ENCODE results near the gene ITFG2. TPM values are rescaled to one million over a fixed set of nuclear protein-coding genes. Genes with fewer than 3 reads are reported as not detected.
A peak's percentile ranks its signal among the peaks of the same experiment; 100 is the strongest.

ITFG2 gene
- total RNA-seq, 1 experiment from 2014 or later, result 41.6 TPM

DNA sequence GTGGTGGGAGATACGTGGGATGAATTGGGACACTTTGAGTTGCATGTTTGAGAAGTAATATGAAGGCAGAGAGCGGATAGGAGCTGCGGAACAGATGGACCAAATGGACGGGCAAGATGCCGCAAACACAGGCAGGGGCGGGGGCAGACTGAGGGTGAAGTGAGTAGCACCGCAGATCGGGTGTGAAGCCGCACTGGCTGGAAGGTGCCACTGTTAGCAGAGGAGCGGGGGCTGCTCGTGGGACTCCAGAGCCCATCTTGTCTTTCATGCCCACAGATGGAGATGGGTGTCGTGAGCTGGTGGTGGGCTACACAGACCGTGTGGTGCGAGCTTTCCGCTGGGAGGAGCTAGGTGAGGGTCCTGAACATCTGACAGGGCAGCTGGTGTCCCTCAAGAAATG lies 7.3 kb downstream of the ITFG2 start:
- no peaks in the 10 kb centered on the region for H3K79me2 ChIP-seq (ENCODE audit: insufficient read depth, low read length)
- Mint-ChIP-seq H3K4me3 (peak overlapping the region; percentile 10 to 15; a peak in 2 of 5 replicates), H3K4me1 (peaks cover 19 to 27% of the 10 kb centered on the region in 2 experiments), H3K9me3 (no peaks in the 10 kb centered on the region; a peak in 1 of 5 replicates), H3K36me3 (ENCODE audit: insufficient read depth in 1 of 3, low read depth in 3 of 3) (peaks cover 51 to 76% (median 75%) of the 10 kb centered on the region in 3 experiments), H3K27ac (peak overlapping the region; percentile 21 to 95 (median 77); a peak in 5 of 7 replicates), H3K27me3 (ENCODE audit: low read depth) (no peaks in the 10 kb centered on the region)
- no peak overlapping the region for H3K23ac ChIP-seq (ENCODE audit: insufficient read length, low read depth, low read length)
- H3K9ac ChIP-seq (ENCODE audit: extremely low read depth, insufficient read length, low read length), result no peak overlapping the region
- no peak overlapping the region for H2BK20ac ChIP-seq (ENCODE audit: low read depth, low read length, poor library complexity, severe bottlenecking)
- H3K4me2 ChIP-seq (ENCODE audit: insufficient read depth, insufficient read length, low read length), result no peak overlapping the region
- no peak overlapping the region for H3K27ac ChIP-seq (ENCODE audit: insufficient read length, low read depth, low read length)
- H2BK15ac ChIP-seq (ENCODE audit: low read depth, low read length), result no peak overlapping the region
- H2BK12ac ChIP-seq (ENCODE audit: insufficient read length, low read depth, low read length), result no peak overlapping the region
- H3K4ac ChIP-seq (ENCODE audit: low read depth, low read length), result no peak overlapping the region
- TF ChIP-seq, protein P1, sequence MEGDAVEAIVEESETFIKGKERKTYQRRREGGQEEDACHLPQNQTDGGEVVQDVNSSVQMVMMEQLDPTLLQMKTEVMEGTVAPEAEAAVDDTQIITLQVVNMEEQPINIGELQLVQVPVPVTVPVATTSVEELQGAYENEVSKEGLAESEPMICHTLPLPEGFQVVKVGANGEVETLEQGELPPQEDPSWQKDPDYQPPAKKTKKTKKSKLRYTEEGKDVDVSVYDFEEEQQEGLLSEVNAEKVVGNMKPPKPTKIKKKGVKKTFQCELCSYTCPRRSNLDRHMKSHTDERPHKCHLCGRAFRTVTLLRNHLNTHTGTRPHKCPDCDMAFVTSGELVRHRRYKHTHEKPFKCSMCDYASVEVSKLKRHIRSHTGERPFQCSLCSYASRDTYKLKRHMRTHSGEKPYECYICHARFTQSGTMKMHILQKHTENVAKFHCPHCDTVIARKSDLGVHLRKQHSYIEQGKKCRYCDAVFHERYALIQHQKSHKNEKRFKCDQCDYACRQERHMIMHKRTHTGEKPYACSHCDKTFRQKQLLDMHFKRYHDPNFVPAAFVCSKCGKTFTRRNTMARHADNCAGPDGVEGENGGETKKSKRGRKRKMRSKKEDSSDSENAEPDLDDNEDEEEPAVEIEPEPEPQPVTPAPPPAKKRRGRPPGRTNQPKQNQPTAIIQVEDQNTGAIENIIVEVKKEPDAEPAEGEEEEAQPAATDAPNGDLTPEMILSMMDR (conservative IDR thresholded peaks at IDR 0.05), result no peak
- H4K91ac ChIP-seq (ENCODE audit: insufficient read length, low read depth, low read length), result no peak overlapping the region
- no peaks in the 10 kb centered on the region for H4K20me1 ChIP-seq (ENCODE audit: control insufficient read depth, insufficient read depth, insufficient read length)
- no peak overlapping the region for H4K8ac ChIP-seq (replicated peaks; ENCODE audit: insufficient read length, low read depth, low read length)
- no peaks in the 10 kb centered on the region for H3K79me1 ChIP-seq (ENCODE audit: insufficient read depth, low read depth, low read length, poor library complexity, severe bottlenecking)
- DNase-seq, result no peak
- H3K27me3 ChIP-seq (ENCODE audit: insufficient read depth, low read length), result no peaks in the 10 kb centered on the region
- H3K14ac ChIP-seq (ENCODE audit: insufficient read depth, low read length), result no peak overlapping the region
- no peak overlapping the region for H2AFZ ChIP-seq (ENCODE audit: low read length)
- H2BK5ac ChIP-seq (ENCODE audit: insufficient read length, low read length), result no peak overlapping the region
- no peaks in the 10 kb centered on the region for H3K4me1 ChIP-seq (ENCODE audit: insufficient read depth, low read length)
- H2AK5ac ChIP-seq (ENCODE audit: insufficient read length, low read length), result no peak overlapping the region
- no peak overlapping the region for H2BK120ac ChIP-seq (ENCODE audit: low read depth, low read length, poor library complexity, severe bottlenecking)
- H3K18ac ChIP-seq (ENCODE audit: insufficient read length, low read depth, low read length), result no peak overlapping the region
- WGBS (ENCODE audit: extremely low coverage, insufficient read length, low lambda C conversion rate), result no CpG with 5 or more reads among the region's 15 CpGs
- H3K23me2 ChIP-seq (ENCODE audit: insufficient read length, low read depth, low read length, poor library complexity, severe bottlenecking), result no peaks in the 10 kb centered on the region
- no peak overlapping the region for H3K56ac ChIP-seq (ENCODE audit: insufficient read length, low read depth, low read length)
- no peak overlapping the region for H4K5ac ChIP-seq (ENCODE audit: insufficient read length, low read depth, low read length)
- no peak overlapping the region for H3T11ph ChIP-seq (ENCODE audit: low read length)
- no peaks in the 10 kb centered on the region for H3K9me3 ChIP-seq (ENCODE audit: control insufficient read depth, low read depth, low read length)
